ENCODE measurements around the gene KIF3A. TPM values are rescaled to one million over a fixed set of nuclear protein-coding genes. Genes with fewer than 3 reads are reported as not detected.

The KIF3A gene
- polyA plus RNA-seq, 3 donors: 20.8 to 24.6 (median 21.3) TPM

DNA sequence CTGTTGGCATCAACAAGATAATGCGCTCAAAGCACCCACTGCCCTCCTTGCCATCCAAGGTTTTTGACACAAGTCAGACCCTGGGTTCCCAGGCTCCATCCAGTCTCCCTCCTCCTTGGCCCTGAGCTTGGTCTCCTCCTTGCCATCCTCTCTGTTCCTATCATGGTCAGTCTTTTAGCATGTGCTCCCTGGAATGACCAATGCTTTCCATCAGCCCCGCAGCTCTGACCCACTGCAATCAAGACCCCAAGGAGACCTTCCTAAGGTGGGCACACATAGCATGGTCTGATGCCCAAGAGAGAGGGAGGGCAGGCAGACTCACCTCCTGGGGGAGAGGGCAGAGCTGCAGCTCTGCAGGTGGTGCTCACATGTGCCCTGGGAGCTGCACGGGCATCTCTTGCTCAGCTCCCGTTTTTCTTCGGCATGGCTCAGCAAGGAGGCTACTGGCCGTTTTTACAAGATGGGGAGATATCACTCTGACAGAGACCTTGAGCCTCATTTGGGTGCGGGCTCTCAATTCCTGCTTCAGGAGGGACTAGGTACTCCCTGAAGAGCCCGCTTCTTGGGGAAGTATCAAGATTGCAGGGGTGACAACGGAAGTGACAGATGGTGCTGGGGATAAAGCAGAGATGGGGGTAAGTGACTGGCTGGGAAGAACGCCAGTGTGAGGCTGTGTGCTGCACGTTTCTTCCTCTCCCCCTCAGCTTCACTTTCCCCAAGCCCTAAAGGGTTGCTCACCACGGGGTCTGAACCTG, 36.4 kb upstream of the KIF3A start:
- no peak for DNase-seq (ENCODE audit: extremely low read depth in 1 of 11, low read depth in 9 of 11, low spot score in 4 of 11)

DNA sequence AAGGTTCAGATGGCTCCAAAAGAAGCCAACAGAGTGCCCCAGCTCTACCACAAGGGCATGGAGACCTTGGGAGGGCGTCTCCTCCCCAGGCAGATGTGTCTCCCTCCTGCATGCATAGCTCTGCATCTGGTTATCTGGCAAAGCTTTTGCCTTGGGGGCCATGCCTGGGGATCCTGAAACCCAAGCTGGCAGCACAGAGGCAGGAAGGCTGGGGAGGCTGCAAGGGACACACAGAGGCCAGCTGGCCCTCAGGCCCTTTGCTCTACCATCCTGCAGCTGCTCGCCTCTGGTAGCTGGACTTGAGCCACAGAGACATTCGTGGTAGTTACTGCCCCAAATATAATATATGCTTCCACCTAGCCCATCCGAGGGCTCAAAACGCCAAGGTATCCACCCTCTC, 35.8 kb upstream of the KIF3A start:
- no peak for DNase-seq (ENCODE audit: extremely low read depth in 1 of 11, low read depth in 9 of 11, low spot score in 4 of 11)

- DNase-seq (ENCODE audit: extremely low read depth in 1 of 11, low read depth in 9 of 11, low spot score in 4 of 11): no peak
Measured at GRCh38 chr5:132772291-132773070, 35.1 kb upstream of the KIF3A start.

DNA sequence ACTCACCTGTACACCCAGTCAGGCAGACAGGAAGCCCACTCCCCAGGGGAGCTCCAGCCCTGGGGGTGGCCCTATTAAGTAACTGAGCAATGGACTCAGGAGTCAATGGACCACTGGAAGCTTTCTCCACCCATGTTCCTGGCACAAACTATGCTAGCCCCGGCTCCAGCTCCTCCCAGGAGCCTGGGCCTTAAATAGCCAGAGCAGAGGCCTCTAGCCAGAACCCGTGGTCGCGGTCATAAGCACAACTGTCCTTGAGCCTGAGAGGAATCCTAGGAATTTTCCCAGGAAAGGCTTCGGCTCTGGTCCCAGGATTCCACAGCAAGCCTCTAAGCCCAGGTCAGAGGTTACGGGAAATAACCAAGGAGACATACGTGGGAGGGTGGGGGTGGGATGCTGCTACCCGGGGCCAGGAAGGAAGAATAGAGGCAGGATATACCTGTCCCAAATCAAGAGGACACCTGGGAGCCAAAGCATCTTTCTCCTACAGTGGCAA, 34.2 kb upstream of the KIF3A start:
- no peak for DNase-seq (ENCODE audit: extremely low read depth in 1 of 11, low read depth in 9 of 11, low spot score in 4 of 11)

DNA sequence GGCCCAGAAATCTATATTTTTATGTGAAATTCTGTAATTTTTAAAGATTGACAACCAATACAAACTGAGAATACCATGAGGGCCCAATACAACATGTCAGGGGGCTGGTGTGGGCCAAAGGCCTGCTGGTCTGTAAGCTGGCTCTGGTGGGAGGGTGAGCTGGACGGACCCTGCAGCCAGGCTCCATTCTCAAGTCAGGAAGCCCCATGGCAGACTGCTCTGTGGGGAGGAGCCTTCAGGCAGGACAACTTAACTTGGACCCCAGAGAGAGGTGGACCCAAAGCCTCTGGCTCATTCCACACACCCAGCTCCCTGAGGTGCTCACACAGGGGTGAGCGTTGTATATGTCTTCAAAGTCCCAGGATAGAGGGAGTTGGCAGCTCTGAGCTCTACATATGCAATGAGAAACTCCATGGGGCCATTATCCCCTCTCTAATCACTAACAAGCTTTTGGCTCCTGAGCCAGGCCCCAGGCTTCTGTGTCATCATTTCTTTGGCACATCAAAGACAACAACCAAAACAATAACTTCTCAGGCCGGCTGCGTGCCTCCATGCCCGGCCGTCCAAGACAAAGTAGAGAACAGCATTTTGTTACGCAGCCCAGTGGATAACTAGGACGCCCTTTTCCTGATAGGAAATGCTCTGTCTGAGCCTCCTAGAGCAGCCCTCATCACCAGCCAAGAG, 33.3 kb upstream of the KIF3A start:
- DNase-seq (ENCODE audit: extremely low read depth in 1 of 11, low read depth in 9 of 11, low spot score in 4 of 11): no peak

GRCh38 chr5:132768485-132768868, 31.1 kb upstream of the KIF3A start:
- no peak for DNase-seq (ENCODE audit: extremely low read depth in 1 of 11, low read depth in 9 of 11, low spot score in 4 of 11)

DNA sequence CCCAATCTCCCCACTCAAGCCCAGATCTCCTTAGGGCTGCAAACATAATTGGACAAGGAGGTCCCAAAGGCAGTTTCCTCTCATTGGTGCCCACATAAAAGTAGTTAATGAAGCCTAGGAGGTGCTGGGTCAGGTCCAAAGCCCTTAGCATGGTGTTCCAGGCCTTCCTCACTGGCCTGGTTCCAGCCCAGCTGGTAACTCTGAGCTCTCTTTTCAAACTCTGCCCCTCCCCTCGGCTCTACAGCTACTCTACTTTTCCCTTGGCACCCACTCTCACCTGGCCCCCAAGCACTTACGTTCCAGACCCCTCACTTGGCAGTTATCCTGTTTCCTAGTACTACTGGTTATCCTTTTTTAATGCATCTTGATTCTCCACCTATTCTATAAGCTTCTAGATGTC, 29.8 kb upstream of the KIF3A start:
- no peak for DNase-seq (ENCODE audit: extremely low read depth in 1 of 11, low read depth in 9 of 11, low spot score in 4 of 11)

DNA sequence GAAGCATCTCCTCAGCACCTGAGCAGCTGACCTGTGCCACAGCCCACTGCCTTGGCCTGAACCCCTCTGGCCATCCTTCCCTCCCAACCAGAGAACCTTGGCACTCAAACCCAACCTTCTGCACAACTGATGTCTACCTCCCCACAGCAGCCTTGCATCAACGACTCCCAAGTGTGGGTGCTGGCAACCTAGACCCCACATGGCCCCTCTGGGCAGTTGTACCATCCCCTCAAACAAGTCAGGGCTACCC, 29.4 kb upstream of the KIF3A start:
- no peak for DNase-seq (ENCODE audit: extremely low read depth in 1 of 11, low read depth in 9 of 11, low spot score in 4 of 11)

- no peak for DNase-seq (ENCODE audit: extremely low read depth in 1 of 11, low read depth in 9 of 11, low spot score in 4 of 11)
Measured at GRCh38 chr5:132766020-132766805, 28.9 kb upstream of the KIF3A start.

GRCh38 chr5:132765311-132766019, 28.1 kb upstream of the KIF3A start:
- no peak for DNase-seq (ENCODE audit: extremely low read depth in 1 of 11, low read depth in 9 of 11, low spot score in 4 of 11)

GRCh38 chr5:132764671-132765238, 27.4 kb upstream of the KIF3A start:
- DNase-seq (ENCODE audit: extremely low read depth in 1 of 11, low read depth in 9 of 11, low spot score in 4 of 11): no peak

- no peak for DNase-seq (ENCODE audit: extremely low read depth in 1 of 11, low read depth in 9 of 11, low spot score in 4 of 11)
Measured at GRCh38 chr5:132764051-132764450, 26.7 kb upstream of the KIF3A start.

GRCh38 chr5:132763181-132764036, 26.1 kb upstream of the KIF3A start:
- no peak for DNase-seq (ENCODE audit: extremely low read depth in 1 of 11, low read depth in 9 of 11, low spot score in 4 of 11)

- no peak for DNase-seq (ENCODE audit: extremely low read depth in 1 of 11, low read depth in 9 of 11, low spot score in 4 of 11)
Measured at GRCh38 chr5:132762246-132763000, 25.1 kb upstream of the KIF3A start.

GRCh38 chr5:132761321-132762240, 24.2 kb upstream of the KIF3A start:
- no peak for DNase-seq (ENCODE audit: extremely low read depth in 1 of 11, low read depth in 9 of 11, low spot score in 4 of 11)
